CD4-positive, CD25-positive, alpha-beta regulatory T cell (primary cell): ENCODE measurements around the gene FUT1. TPM values are rescaled to one million over a fixed set of nuclear protein-coding genes. Genes with fewer than 3 reads are reported as not detected.
A peak's percentile ranks its signal among the peaks of the same experiment; 100 is the strongest.

ENCODE experiments used
- ATAC-seq, 2 donors: fragments of 150-1000 bp; cut with Tn5 transposase; one replicate each; pipeline ENCODE4 v1.10.0; 2021; ENCODE audit warnings: low read depth in 2 of 2, moderate number of reproducible peaks in 2 of 2, moderate library complexity in 1 of 2
- DNase-seq, 3 donors: peaks; one replicate each; pipeline versions ENCODE4 v3.0.0 to v3.0.0-alpha.2; 2012 to 2022; ENCODE audit warnings: mixed read lengths in 1 of 3
- H3K27ac ChIP-seq: one replicate; pipeline ENCODE4 v1.7.0; 2013; ENCODE audit warnings: mild to moderate bottlenecking, low read length; ENCODE audit not compliant: insufficient read depth, poor library complexity, severe bottlenecking
- H3K27me3 ChIP-seq: one replicate; pipeline ENCODE4 v1.7.0; 2013; ENCODE audit warnings: low read length; ENCODE audit not compliant: control insufficient read depth, insufficient read depth
- H3K36me3 ChIP-seq: one replicate; pipeline ENCODE4 v1.7.0; 2013; ENCODE audit warnings: mild to moderate bottlenecking, low read length, moderate library complexity; ENCODE audit not compliant: control insufficient read depth, insufficient read depth
- H3K4me1 ChIP-seq: 2 replicates; pipeline ENCODE4 v1.7.0; 2013; ENCODE audit warnings: mild to moderate bottlenecking, low read length; ENCODE audit not compliant: insufficient read depth, control insufficient read depth, poor library complexity, severe bottlenecking
- H3K4me3 ChIP-seq: one replicate; pipeline ENCODE4 v1.7.0; 2013; ENCODE audit warnings: low read depth, mild to moderate bottlenecking, low read length, moderate library complexity
- H3K9me3 ChIP-seq, 2 experiments: 1 replicate in 1 of 2; 2 replicates in 1 of 2; pipeline ENCODE4 v1.7.0; 2013; ENCODE audit warnings: low read length in 2 of 2, mild to moderate bottlenecking in 1 of 2, moderate library complexity in 1 of 2; ENCODE audit not compliant: control insufficient read depth in 2 of 2
- H3K27ac Mint-ChIP-seq, 3 donors: one replicate each; pipeline ENCODE4 v1.8.0; 2020 to 2022; ENCODE audit warnings: mild to moderate bottlenecking in 3 of 3, mixed read lengths in 3 of 3, moderate library complexity in 2 of 3
- H3K27me3 Mint-ChIP-seq: one replicate; pipeline ENCODE4 v1.8.0; 2022; ENCODE audit warnings: mild to moderate bottlenecking, mixed read lengths
- H3K36me3 Mint-ChIP-seq: one replicate; pipeline ENCODE4 v1.8.0; 2020; ENCODE audit warnings: mixed read lengths
- H3K4me1 Mint-ChIP-seq, 4 donors: one replicate each; pipeline ENCODE4 v1.8.0; 2020 to 2022; ENCODE audit warnings: mixed read lengths in 4 of 4, mild to moderate bottlenecking in 1 of 4
- H3K4me3 Mint-ChIP-seq, 4 donors: one replicate each; pipeline ENCODE4 v1.8.0; 2020 to 2022; ENCODE audit warnings: mild to moderate bottlenecking in 4 of 4, mixed read lengths in 4 of 4, moderate library complexity in 3 of 4
- H3K9me3 Mint-ChIP-seq, 7 donors: one replicate each; pipeline ENCODE4 v1.8.0; 2020 to 2022; ENCODE audit warnings: mixed read lengths in 7 of 7, mild to moderate bottlenecking in 3 of 7, moderate library complexity in 2 of 7
- polyA plus RNA-seq, 4 donors: library from polyadenylated mRNA; unstranded; fragments of 300-500 nt; fragmentation: Illumina TruSeq; gene quantifications; one replicate each; pipeline ENCODE4 v1.2.3, GENCODE V29; 2021
- total RNA-seq: library from RNA; stranded (reverse); gene quantifications from one replicate; pipeline ENCODE4 v1.2.3, GENCODE V29; 2022

The FUT1 gene
- total and polyA plus RNA-seq, 5 donors from 2014 or later: 0.06 to 0.14 TPM; not detected in 3

DNA sequence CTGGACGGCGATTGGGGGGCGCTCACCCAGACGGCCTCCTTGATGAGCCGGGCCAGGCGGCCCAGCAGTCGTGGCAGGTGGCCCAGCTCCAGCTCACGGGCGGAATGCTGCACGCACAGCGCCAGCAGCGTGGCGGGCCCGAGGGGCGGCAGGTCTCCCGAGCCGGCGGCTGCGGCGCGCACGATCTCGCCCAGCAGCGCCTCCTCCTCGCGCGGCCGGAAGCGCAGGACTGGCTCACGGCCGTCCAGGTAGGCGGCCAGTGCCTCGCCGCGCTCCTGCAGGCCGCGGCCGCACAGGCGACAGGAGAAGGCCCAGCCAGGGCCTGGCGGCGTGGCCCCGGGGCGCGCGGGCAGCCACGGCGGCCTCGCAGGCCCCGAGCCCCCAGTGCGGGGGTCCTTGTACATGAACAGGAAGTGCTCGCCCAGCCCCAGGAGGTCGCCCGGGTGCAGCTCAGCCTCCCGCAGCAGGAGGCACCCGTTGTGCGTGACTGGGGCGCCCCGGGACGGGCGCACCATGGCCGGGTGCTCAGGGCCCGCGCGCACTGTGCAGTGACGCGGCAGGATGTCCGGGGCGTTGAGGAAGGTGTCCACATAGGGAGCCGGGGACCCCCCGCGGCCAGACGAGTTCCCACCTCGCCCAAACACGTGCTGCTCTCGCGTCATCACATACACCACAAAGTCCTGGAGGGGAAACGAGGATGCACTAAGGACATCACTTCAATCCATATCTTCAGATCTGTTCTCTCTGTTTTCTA lies 23.4 kb downstream of the FUT1 start:
- no peak for ATAC-seq
- no peak for DNase-seq
- Mint-ChIP-seq H3K4me3 (no peak overlapping the region), H3K27me3 (no peaks in the 10 kb centered on the region), H3K36me3 (peaks cover 12% of the 10 kb centered on the region), H3K9me3 (peaks cover 3 to 14% (median 9%) of the 10 kb centered on the region in 7 donors), H3K4me1 (peaks cover 14 to 23% (median 18%) of the 10 kb centered on the region in 4 donors), H3K27ac (no peak overlapping the region)
- Histone ChIP-seq H3K27ac (no peak overlapping the region), H3K9me3 (no peaks in the 10 kb centered on the region), H3K27me3 (no peaks in the 10 kb centered on the region), H3K4me3 (no peak overlapping the region), H3K36me3 (no peaks in the 10 kb centered on the region), H3K4me1 (peaks cover 7% of the 10 kb centered on the region)

GRCh38 chr19:48726556-48726955 lies 25.9 kb downstream of the FUT1 start:
- no peaks in the 10 kb centered on the region for H3K27me3 Mint-ChIP-seq
- H3K36me3 Mint-ChIP-seq: peaks cover 12% of the 10 kb centered on the region
- H3K4me1 ChIP-seq: peaks cover 11% of the 10 kb centered on the region
- no peaks in the 10 kb centered on the region for H3K36me3 ChIP-seq
- H3K4me3 ChIP-seq: no peak overlapping the region
- no peaks in the 10 kb centered on the region for H3K9me3 ChIP-seq
- peaks cover 14 to 25% (median 19%) of the 10 kb centered on the region in 4 donors for H3K4me1 Mint-ChIP-seq
- peak overlapping the region in 3 of 4 donors; percentile 44 to 66 (median 53) for H3K4me3 Mint-ChIP-seq
- no peaks in the 10 kb centered on the region for H3K27me3 ChIP-seq
- ATAC-seq (peak; percentile 9 to 46), DNase-seq (peak in 2 of 3 donors; percentile 61 to 76)
- H3K27ac ChIP-seq: no peak overlapping the region
- H3K27ac Mint-ChIP-seq: peak overlapping the region; percentile 53 to 92 (median 74)
- peaks cover 3 to 14% (median 9%) of the 10 kb centered on the region in 7 donors for H3K9me3 Mint-ChIP-seq

DNA sequence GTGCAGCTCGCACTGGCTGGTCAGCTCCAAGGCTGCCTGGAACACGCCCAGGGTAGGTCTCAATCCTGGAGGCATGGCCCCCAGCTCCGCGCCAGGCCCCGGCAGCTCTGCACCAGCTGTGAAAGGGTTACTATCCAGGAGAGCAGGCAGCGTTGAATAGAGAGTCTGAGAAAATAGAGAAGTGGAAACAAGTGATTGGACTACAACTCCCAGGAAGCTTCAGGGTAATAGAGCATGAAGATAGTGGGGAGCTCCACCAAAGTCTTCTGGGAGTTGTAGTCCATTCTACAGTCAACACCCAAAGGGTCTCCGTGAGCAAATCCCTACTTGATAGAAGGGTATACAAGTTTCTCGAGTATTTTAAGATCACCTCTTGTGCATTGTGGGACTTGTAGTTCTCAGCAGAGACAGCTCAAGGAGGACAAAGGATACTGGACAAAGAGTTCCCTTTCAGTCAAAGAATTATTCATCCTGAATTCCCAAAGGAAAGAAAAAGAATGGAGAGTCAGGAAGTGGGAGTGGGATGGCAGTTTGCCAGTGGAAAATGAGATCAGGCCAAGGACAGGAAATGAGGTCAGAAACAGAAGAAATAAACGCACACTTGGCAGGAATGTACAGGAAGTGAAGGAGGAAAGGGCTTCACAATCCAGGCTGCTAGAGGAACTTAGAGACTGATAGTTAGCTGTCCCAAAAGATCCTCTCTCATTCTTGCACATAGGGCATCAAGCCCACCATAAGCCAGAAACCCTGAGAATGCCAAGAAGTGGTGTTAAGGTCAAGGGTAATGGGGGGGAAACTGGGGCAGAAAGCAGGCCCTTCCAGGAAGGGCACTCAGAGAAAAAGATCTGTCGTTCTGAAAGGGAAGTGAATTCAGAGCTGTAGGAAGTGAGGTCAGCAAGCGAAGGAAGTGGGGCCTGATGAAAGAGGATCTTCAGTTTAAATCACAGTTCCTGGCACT lies 27.4 kb downstream of the FUT1 start:
- peaks cover 19% of the 10 kb centered on the region for H3K4me1 ChIP-seq
- Mint-ChIP-seq H3K4me3 (peak overlapping the region; percentile 39 to 81 (median 66)), H3K9me3 (peaks cover 3 to 13% (median 9%) of the 10 kb centered on the region in 7 donors), H3K27me3 (no peaks in the 10 kb centered on the region), H3K4me1 (peaks cover 14 to 38% (median 26%) of the 10 kb centered on the region in 4 donors), H3K27ac (peak overlapping the region; percentile 93 to 95 (median 95)), H3K36me3 (peaks cover 12% of the 10 kb centered on the region)
- no peaks in the 10 kb centered on the region for H3K36me3 ChIP-seq
- peak overlapping the region; percentile 15 for H3K4me3 ChIP-seq
- DNase-seq (peak in 2 of 3 donors; percentile 68 to 77), ATAC-seq (peak; percentile 33 to 44)
- no peak overlapping the region for H3K27ac ChIP-seq
- no peaks in the 10 kb centered on the region for H3K9me3 ChIP-seq
- no peaks in the 10 kb centered on the region for H3K27me3 ChIP-seq

GRCh38 chr19:48722196-48722708 lies 30.2 kb downstream of the FUT1 start:
- DNase-seq (no peak), ATAC-seq (no peak)
- H3K36me3 Mint-ChIP-seq: peaks cover 12% of the 10 kb centered on the region
- peaks cover 3 to 13% (median 7%) of the 10 kb centered on the region in 7 donors for H3K9me3 Mint-ChIP-seq
- H3K4me1 Mint-ChIP-seq: peaks cover 14 to 37% (median 26%) of the 10 kb centered on the region in 4 donors
- no peak overlapping the region for H3K27ac ChIP-seq
- peaks cover 19% of the 10 kb centered on the region for H3K4me1 ChIP-seq
- no peaks in the 10 kb centered on the region for H3K9me3 ChIP-seq
- peak overlapping the region in 3 of 4 donors; percentile 29 to 69 (median 41) for H3K4me3 Mint-ChIP-seq
- no peaks in the 10 kb centered on the region for H3K36me3 ChIP-seq
- no peak overlapping the region for H3K27ac Mint-ChIP-seq
- no peak overlapping the region for H3K4me3 ChIP-seq
- no peaks in the 10 kb centered on the region for H3K27me3 ChIP-seq
- H3K27me3 Mint-ChIP-seq: no peaks in the 10 kb centered on the region

DNA sequence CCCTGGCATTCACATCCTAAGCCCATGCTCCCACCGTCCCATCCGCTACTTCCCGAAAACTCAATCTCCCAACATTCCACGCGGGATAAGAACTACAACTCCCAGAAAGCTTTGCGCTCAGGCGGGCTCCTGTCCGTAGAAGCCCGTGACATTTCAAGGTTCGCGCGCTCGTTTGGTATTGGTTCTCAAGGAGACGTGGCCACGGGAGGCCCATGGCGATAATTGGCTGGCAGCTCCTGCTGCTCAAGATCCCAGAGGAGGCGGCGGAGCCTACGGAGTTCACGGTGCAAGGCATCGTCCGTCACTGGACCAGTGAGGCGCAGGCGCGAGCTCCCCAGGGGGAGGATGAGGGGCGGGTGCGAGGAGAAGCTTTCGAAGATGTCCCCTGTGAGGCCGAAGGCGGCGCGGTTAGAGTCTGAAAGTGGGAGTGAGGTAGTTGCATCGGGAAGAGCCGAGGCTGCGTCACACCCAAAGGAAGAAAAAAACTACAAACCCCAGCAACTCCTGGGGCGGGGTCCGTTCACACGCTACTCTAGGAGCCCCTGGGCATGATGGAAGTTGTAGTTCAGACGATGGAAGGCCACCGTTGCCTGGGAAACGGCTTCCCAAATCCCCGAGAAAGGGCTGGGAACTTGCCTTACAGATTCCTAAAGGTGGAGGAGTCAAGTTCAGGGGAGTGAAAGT lies 31.7 kb downstream of the FUT1 start:
- no peaks in the 10 kb centered on the region for H3K27me3 Mint-ChIP-seq
- Histone ChIP-seq H3K27me3 (no peaks in the 10 kb centered on the region), H3K36me3 (no peaks in the 10 kb centered on the region), H3K4me1 (peaks cover 19% of the 10 kb centered on the region), H3K27ac (peak overlapping the region; percentile 92), H3K4me3 (peak overlapping the region; percentile 67), H3K9me3 (no peaks in the 10 kb centered on the region)
- H3K9me3 Mint-ChIP-seq: peaks cover 0 to 7% (median 4%) of the 10 kb centered on the region in 7 donors
- peaks cover 8 to 35% (median 20%) of the 10 kb centered on the region in 4 donors for H3K4me1 Mint-ChIP-seq
- DNase-seq: peak; percentile 83 to 97 (median 90)
- H3K4me3 Mint-ChIP-seq: peak overlapping the region; percentile 90 to 98 (median 96)
- peak overlapping the region; percentile 98 to 100 (median 99) for H3K27ac Mint-ChIP-seq
- H3K36me3 Mint-ChIP-seq: peaks cover 7% of the 10 kb centered on the region
- peak; percentile 86 to 87 for ATAC-seq

- no peak for DNase-seq
- H3K27me3 ChIP-seq: no peaks in the 10 kb centered on the region
- no peaks in the 10 kb centered on the region for H3K27me3 Mint-ChIP-seq
- no peaks in the 10 kb centered on the region for H3K36me3 ChIP-seq
- H3K9me3 ChIP-seq: no peaks in the 10 kb centered on the region
- H3K9me3 Mint-ChIP-seq: peaks cover 0 to 6% (median 3%) of the 10 kb centered on the region in 7 donors
- H3K4me3 ChIP-seq: no peak overlapping the region
- H3K4me1 ChIP-seq: peaks cover 15% of the 10 kb centered on the region
- peaks cover 3% of the 10 kb centered on the region for H3K36me3 Mint-ChIP-seq
- peak overlapping the region; percentile 98 to 100 (median 99) for H3K27ac Mint-ChIP-seq
- H3K4me3 Mint-ChIP-seq: peak overlapping the region; percentile 90 to 98 (median 96)
- peaks cover 4 to 32% (median 16%) of the 10 kb centered on the region in 4 donors for H3K4me1 Mint-ChIP-seq
- H3K27ac ChIP-seq: peak overlapping the region; percentile 92
- peak in 1 of 2 donors; percentile 1 for ATAC-seq
Observed at GRCh38 chr19:48720251-48720612, 32.2 kb downstream of the FUT1 start.
